Kidney epithelial cell (primary cell): Measurements from ENCODE around the gene HSD11B1. TPM values are rescaled to one million over a fixed set of nuclear protein-coding genes. Genes with fewer than 3 reads are reported as not detected.
A peak's percentile ranks its signal among the peaks of the same experiment; 100 is the strongest.

Source experiments
- DNase-seq: peaks from one replicate; pipeline ENCODE4 v3.0.0-alpha.2; 2010; ENCODE audit warnings: low read depth
- H3K27me3 ChIP-seq: 2 replicates; pipeline ENCODE4 v1.6.0; 2011; ENCODE audit warnings: low read length; ENCODE audit not compliant: control insufficient read depth, insufficient read depth
- H3K36me3 ChIP-seq: 2 replicates; pipeline ENCODE4 v1.5.1; 2011; ENCODE audit warnings: low read length; ENCODE audit not compliant: control insufficient read depth, insufficient read depth
- H3K4me3 ChIP-seq: 2 replicates; pipeline ENCODE4 v1.5.1; 2011; ENCODE audit warnings: low read depth, mild to moderate bottlenecking, control low read depth, low read length
- total RNA-seq: library from RNA; depleted of rRNA; stranded (reverse); fragments of >200 nt; gene quantifications from 2 replicates; pipeline ENCODE4 v1.2.3, GENCODE V29; 2015
- TF ChIP-seq, protein P1 (sequence below): IDR thresholded peaks from 2 replicates; pipeline ENCODE4 v1.5.1; 2011; ENCODE audit warnings: mild to moderate bottlenecking, moderate library complexity, low read length, control low read depth, inconsistent platforms; ENCODE audit not compliant: insufficient read depth, poor library complexity, severe bottlenecking

The HSD11B1 gene
- total RNA-seq, 1 donor from 2014 or later: 2.1 TPM

DNA sequence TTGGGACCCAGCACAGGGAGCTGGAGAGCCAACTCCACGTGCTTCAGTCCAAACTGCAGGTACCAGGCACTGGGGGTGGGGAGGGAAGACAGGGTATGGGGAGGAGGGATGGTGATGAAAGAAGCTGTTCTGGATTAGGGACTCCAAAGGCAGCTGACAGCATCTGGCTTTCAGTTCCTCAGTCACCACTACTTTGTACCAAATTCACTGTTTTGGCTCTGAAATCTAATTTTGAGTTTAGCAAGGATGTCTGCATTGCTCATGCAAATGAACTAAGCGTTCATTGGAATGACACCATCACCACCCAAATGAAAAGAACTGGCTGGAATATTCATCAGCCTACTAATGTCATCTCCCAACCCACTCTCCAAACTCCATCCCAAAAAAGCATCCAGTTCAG lies 71.0 kb downstream of the HSD11B1 start:
- Histone ChIP-seq H3K36me3 (no peaks in the 10 kb centered on the region), H3K4me3 (no peak overlapping the region), H3K27me3 (no peaks in the 10 kb centered on the region)
- DNase-seq: no peak
- TF ChIP-seq, protein P1, sequence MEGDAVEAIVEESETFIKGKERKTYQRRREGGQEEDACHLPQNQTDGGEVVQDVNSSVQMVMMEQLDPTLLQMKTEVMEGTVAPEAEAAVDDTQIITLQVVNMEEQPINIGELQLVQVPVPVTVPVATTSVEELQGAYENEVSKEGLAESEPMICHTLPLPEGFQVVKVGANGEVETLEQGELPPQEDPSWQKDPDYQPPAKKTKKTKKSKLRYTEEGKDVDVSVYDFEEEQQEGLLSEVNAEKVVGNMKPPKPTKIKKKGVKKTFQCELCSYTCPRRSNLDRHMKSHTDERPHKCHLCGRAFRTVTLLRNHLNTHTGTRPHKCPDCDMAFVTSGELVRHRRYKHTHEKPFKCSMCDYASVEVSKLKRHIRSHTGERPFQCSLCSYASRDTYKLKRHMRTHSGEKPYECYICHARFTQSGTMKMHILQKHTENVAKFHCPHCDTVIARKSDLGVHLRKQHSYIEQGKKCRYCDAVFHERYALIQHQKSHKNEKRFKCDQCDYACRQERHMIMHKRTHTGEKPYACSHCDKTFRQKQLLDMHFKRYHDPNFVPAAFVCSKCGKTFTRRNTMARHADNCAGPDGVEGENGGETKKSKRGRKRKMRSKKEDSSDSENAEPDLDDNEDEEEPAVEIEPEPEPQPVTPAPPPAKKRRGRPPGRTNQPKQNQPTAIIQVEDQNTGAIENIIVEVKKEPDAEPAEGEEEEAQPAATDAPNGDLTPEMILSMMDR: no peak

DNA sequence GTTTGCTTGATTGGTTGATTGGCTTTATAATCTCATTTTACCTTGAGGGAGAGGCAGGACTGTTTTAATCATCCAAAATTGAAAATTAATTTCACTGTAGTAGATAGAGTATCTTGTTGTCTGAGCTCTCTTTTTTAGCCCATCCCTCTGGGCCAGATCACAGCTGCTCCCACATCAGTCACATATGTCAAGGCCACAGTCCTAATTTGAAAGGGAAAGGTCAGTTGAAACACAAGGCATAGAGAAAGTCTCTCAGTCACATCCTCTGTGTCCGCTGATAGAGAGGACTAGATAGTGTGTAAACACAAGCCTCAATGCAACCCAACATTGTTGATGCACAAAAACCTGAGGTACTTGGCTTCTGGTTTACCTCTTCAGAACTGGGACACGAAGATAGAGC lies 72.9 kb downstream of the HSD11B1 start:
- TF ChIP-seq, protein P1: no peak
- H3K36me3 ChIP-seq: no peaks in the 10 kb centered on the region
- no peak overlapping the region for H3K4me3 ChIP-seq
- no peak for DNase-seq
- no peaks in the 10 kb centered on the region for H3K27me3 ChIP-seq

DNA sequence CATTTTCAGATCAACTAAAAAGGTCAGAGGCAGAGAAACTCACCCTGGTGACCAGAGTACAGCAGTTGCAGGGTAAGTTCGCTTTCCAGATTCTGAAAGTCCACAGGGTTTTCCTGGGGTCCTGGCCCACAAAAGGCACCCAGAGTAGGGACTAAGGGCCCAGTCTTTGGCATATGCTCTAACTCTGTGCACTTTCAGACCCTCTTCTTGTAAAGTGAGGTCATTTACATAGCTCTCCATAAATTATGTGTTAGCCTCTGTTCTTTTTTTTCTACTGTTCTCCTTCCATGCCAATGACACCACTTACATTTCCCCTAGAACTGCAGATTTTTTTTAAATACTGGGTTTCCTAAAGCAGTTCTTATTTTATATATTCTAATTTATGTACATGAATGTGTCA lies 73.5 kb downstream of the HSD11B1 start:
- TF ChIP-seq, protein P1: no peak
- no peak for DNase-seq
- no peak overlapping the region for H3K4me3 ChIP-seq
- no peaks in the 10 kb centered on the region for H3K36me3 ChIP-seq
- H3K27me3 ChIP-seq: no peaks in the 10 kb centered on the region

DNA sequence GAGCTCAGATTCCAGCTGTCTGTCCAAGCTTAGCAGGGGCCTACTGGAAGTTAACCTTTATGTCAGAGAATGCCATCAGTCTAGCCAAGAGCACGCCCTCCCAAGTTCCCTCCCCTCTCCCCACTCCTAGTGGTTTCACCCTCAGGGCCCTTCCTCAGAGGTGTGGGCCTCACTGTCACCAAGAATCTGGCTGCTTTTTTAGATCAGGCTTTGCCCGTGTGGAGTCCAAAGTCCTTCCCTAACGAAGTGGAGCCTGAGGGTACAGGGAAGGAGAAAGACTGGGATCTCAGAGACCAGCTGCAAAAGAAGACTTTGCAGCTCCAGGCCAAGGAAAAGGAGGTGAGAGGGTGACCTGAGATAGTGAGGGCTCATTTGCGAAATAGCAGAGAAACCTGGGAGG lies 75.6 kb downstream of the HSD11B1 start:
- TF ChIP-seq, protein P1: no peak
- Histone ChIP-seq H3K27me3 (no peaks in the 10 kb centered on the region), H3K36me3 (no peaks in the 10 kb centered on the region), H3K4me3 (no peak overlapping the region)
- no peak for DNase-seq

DNA sequence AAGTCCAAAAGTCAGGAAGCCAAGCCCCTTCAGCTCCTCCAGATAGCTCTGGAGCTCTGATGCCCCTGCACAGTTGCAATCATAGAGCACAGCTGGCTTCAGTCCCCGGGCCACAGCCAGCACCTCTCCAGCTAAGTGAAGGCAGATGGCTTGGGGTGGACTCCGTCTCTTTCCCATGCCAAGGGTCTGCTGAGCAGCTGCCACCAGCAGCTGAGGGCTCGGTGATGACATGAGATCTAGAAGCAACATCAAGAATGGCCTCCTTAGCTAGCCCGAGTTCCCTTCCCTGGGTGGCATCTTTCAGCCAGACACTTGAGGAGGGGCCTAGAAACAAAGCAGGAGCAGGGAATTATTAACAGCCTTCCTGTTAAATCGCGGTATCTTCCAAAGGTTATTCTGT lies 78.7 kb downstream of the HSD11B1 start:
- DNase-seq: no peak
- peak overlapping the region; percentile 61 for H3K4me3 ChIP-seq
- H3K36me3 ChIP-seq: no peaks in the 10 kb centered on the region
- H3K27me3 ChIP-seq: no peaks in the 10 kb centered on the region
- TF ChIP-seq, protein P1: no peak

Other genes starting within 250 kb of the HSD11B1 start
- gene CAMK1G, start 121.1 kb upstream of the HSD11B1 start, total RNA-seq: 0.14 and 0.21 TPM in 2 replicates
- gene LAMB3, start 52.4 kb upstream of the HSD11B1 start, total RNA-seq: 343 and 348 TPM in 2 replicates
- gene G0S2, start 29.4 kb upstream of the HSD11B1 start, total RNA-seq: 112 and 164 TPM in 2 replicates
- gene TRAF3IP3, start 51.2 kb downstream of the HSD11B1 start, total RNA-seq: not detected in 2 replicates
- 12.4 and 12.7 TPM in 2 replicates for gene C1orf74, start 79.7 kb downstream of the HSD11B1 start, total RNA-seq
- gene IRF6, start 101.3 kb downstream of the HSD11B1 start, total RNA-seq: 90.1 and 99.7 TPM in 2 replicates
- 14.6 and 15.7 TPM in 2 replicates for gene UTP25, start 123.1 kb downstream of the HSD11B1 start, total RNA-seq
- gene SYT14, start 233.4 kb downstream of the HSD11B1 start, total RNA-seq: 28.1 and 32.6 TPM in 2 replicates